ENCODE measurements around the gene CCDC15.

CCDC15 gene

DNA sequence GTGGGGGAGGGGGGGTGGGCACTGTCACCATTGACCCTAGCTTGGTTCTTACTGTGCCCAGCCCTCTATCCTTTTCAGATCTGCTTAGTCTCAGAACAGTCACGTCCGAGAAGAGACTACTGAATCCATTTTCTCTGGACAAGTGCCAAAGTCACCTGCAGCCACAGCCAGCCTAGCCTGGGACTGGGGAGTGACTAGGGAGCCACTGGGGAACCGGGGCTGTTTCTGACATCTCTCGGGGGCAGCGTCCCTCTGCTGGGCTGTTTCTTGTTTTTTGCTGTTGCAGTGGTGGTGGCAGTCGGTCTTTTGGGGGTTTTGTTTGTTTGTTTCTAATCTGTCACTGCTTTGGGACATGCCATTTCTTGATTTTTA, 117.8 kb downstream of the CCDC15 start:
- no peak for FAIRE-seq

DNA sequence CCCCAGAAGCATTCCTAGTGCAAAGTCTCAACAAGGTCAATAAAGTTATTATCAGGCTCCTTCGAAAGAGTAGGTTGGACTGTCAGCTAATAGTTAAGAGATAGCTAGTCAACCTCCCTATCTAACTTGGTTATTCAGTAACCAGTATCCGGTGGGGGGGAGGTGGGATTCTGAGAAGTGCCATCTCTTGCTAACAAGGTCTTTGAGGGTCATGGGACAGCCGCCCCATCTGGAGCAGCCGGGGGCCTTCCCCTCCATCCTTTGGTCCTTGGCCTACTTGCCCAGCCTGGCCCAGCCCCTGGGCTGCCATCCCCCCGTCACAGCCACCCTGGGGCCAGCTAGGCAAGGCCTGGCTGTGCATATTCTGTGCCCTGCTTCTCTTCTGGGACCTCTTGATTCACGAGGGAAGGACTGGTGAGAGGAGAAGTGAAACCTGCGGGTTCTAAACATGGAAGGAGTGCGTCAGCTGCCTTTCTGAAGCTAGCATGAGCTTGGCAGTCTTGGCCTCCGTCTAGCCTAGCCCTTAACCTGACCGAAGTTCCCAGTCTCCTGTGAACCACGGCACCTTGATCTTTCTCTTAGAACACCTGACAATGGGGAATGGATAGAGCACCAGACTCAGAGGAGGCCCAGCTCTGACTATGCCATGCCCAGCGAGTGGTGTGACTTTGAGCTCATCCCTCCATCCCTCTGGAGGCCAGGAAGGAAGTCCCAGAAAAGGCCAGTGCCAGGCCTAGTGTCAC, 118.4 kb downstream of the CCDC15 start:
- FAIRE-seq: no peak

GRCh38 chr11:125072961-125073590, 119.1 kb downstream of the CCDC15 start:
- no peak for FAIRE-seq

GRCh38 chr11:125073616-125074483, 119.8 kb downstream of the CCDC15 start:
- no peak for FAIRE-seq

DNA sequence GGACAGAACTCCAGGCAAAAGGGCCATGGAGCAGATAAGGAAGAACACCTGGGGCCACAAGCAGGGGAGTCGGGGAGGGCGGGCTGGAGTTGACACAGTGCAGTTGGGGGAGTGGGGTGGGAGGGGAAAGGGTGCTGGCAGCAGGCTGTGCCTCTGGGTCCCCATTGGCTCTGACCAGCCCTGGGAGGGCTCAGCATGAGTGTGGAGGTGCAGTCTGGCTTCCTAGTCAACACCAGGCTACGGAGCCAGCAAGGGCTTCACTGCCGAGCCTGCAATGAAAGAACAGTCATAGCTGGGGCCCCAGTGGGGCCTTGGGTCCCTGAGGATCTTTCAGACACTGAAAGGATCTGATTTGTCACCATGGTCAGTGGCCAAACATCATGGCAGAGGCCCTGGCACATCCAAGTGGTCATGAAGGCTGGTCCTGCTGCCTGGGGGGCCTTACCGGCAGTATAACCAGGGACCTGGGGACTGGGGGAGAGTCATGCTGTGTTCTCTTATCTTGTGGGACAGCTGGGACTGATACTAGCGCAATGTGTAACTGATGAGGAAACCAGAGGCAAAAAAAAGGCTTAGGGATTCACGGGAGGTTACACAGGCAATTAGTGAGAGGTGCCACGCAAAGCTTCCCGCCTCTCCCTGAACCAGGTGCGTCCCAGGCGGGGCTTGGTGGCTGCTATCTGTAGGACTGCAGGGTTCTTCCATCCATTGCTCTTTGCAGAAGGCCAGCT, 120.7 kb downstream of the CCDC15 start:
- no peak for FAIRE-seq

- FAIRE-seq: no peak
Measured at GRCh38 chr11:125075242-125075625, 121.2 kb downstream of the CCDC15 start.

GRCh38 chr11:125075900-125076317, 121.9 kb downstream of the CCDC15 start:
- no peak for FAIRE-seq

GRCh38 chr11:125076378-125076945, 122.5 kb downstream of the CCDC15 start:
- no peak for FAIRE-seq

- FAIRE-seq: no peak
Measured at GRCh38 chr11:125078016-125078415, 124.0 kb downstream of the CCDC15 start.

- FAIRE-seq: no peak
Measured at GRCh38 chr11:125078516-125079140, 124.6 kb downstream of the CCDC15 start.

DNA sequence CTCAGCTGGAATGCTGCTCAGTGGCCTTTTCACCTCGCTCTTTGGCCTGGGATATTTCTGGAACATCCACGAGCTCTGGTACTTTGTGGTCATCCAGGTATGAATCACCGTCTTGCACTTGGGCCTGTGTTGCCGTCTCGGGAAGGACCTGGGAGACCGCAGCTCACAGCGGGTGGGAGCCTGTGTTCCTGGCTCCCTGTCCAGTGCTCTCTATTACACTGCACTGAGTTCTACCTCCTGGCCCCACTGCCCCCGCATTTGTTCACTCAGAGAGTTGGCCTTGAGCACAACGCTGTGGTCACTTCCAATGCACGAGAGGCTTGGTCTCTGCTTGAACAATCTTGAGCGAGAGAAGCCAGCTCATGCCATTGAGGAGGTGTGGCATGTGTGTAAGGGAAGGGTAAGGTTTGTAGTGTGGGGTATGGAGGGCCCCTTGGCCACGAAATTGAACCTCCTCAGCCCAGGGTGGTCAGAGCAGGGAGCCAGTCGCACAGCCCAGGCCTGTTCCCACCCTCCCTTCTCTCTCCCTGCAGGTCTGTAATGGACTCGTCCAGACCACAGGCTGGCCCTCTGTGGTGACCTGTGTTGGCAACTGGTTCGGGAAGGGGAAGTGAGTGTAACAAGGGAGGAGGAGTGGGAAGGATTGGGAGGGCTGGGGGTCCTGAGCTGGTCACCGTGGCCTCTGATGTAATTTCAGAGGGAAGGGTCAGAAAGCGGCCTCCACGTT, 125.3 kb downstream of the CCDC15 start:
- FAIRE-seq: no peak

DNA sequence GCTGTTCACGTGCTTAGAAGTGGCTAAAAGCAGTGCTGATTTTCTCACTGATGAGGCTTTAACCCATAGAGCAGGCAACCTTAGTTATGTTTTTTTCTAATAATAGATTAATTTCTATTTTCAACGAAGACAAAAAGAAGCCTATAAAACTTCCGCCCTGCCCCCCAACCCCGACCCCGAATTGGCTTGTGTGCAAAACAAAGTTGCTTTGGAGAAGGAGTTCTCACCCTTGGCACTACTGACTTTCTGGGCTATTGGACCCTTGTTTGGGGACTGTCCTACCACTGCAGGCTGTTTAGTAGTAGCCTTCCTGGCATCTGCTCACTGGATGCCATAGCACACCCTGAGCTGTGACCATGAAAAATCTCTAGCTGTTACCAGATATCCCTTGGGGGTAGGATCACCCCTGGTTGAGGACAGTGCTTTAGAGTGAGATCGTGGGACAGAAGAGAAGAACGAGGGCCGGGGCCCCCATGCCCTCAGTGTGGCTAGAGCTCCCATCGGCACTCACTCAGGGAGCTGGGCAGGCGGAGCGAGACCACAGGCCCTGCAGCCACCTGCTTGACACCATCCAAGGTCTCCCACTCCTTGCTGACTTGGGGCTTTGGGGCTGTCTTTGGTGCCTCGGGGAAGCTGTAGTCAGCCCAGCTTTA, 126.0 kb downstream of the CCDC15 start:
- FAIRE-seq: no peak

DNA sequence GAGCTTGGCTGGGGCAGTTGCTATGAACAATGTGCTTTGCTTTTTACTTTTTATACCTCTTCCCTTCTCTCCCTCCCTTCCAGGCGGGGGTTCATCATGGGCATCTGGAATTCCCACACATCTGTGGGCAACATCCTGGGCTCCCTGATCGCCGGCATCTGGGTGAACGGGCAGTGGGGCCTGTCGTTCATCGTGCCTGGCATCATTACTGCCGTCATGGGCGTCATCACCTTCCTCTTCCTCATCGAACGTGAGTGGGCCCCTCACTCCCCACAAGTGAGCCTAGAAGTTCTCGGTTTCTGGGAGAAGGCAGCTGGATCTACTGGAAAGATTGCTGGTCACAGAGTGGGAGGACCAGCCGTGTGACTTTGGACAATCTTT, 126.5 kb downstream of the CCDC15 start:
- no peak for FAIRE-seq

GRCh38 chr11:125081098-125081798, 127.2 kb downstream of the CCDC15 start:
- no peak for FAIRE-seq

DNA sequence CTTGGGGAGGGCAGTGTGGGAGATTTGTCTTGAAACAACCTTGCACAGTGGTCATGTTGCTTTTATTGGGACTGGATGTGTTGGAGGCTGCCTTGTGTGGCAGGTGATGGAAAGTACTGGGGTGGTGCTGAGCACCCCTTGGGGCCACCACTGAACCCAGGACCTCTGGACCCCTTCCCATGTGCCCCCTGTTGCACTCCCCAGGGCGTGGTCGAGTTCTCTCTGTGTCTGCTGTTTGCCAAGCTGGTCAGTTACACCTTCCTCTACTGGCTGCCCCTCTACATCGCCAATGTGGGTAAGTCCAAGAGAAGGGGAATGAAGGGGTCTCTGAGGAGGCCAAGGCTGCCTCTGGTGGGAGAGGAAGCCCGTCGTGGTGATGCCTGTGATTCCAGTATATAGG, 128.0 kb downstream of the CCDC15 start:
- FAIRE-seq: no peak

- FAIRE-seq: no peak
Measured at GRCh38 chr11:125082611-125083311, 128.8 kb downstream of the CCDC15 start.

- FAIRE-seq: no peak
Measured at GRCh38 chr11:125083312-125084056, 129.5 kb downstream of the CCDC15 start.

DNA sequence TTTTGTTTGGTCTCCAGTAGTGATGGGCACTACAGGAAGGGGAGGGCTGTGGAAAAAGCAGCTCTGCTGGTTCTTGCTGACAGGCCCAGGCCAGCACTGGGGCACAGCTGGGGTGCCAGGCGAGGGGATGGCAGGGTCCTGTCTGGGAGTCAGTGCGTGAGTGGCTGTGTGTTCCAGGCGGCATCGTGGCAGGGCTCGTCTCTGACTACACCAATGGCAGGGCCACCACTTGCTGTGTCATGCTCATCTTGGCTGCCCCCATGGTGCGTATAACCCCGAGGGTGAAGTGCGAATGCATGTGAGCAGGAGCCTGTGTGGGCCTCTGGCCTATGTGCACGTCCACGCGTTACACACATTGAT, 130.0 kb downstream of the CCDC15 start:
- FAIRE-seq: no peak

GRCh38 chr11:125084761-125085231, 130.8 kb downstream of the CCDC15 start:
- no peak for FAIRE-seq
